ENCODE results near the gene SLX4IP.

The SLX4IP gene

GRCh38 chr20:10468340-10468845, 33.3 kb downstream of the SLX4IP start:
- no peak for ATAC-seq
- DNase-seq (ENCODE audit: low spot score in 2 of 2) = no peak
- Mint-ChIP-seq H3K9me3 (no peaks in the 10 kb centered on the region), H3K4me1 (peaks cover 7% of the 10 kb centered on the region), H3K4me3 (no peak overlapping the region), H3K27ac (no peak overlapping the region), H3K36me3 (no peaks in the 10 kb centered on the region)

DNA sequence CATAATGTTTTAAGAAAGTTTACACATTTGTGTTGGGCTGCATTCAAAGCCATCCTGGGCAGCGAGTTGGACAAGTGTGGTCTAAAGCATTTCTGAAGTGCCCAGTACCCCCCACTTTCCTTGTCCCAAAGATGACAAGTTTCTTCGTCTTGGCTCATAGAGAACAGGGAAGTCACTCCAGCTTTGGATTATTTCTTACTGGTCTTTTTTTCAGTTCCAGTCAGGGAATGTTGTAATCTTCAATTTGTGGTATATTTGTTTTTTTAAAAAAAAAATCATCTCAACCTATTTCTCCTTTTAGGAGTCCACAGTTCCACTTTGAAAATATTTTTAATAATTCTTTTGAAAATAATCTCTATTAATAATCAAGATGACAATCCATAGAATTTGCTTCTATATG, 34.0 kb downstream of the SLX4IP start:
- H3K27ac Mint-ChIP-seq = no peak overlapping the region
- no peak for ATAC-seq
- H3K9me3 Mint-ChIP-seq = no peaks in the 10 kb centered on the region
- no peak overlapping the region for H3K4me3 Mint-ChIP-seq
- no peak for DNase-seq (ENCODE audit: low spot score in 2 of 2)
- peaks cover 7% of the 10 kb centered on the region for H3K4me1 Mint-ChIP-seq
- no peaks in the 10 kb centered on the region for H3K36me3 Mint-ChIP-seq

GRCh38 chr20:10469599-10469998, 34.5 kb downstream of the SLX4IP start:
- no peak for ATAC-seq
- no peak for DNase-seq (ENCODE audit: low spot score in 2 of 2)
- Mint-ChIP-seq H3K4me3 (no peak overlapping the region), H3K4me1 (peaks cover 10% of the 10 kb centered on the region), H3K36me3 (no peaks in the 10 kb centered on the region), H3K9me3 (no peaks in the 10 kb centered on the region), H3K27ac (no peak overlapping the region)

GRCh38 chr20:10470276-10470675, 35.2 kb downstream of the SLX4IP start:
- H3K4me1 Mint-ChIP-seq = peaks cover 16% of the 10 kb centered on the region
- no peaks in the 10 kb centered on the region for H3K9me3 Mint-ChIP-seq
- H3K36me3 Mint-ChIP-seq = no peaks in the 10 kb centered on the region
- no peak overlapping the region for H3K4me3 Mint-ChIP-seq
- ATAC-seq (no peak), DNase-seq (ENCODE audit: low spot score in 2 of 2) (no peak)
- no peak overlapping the region for H3K27ac Mint-ChIP-seq

DNA sequence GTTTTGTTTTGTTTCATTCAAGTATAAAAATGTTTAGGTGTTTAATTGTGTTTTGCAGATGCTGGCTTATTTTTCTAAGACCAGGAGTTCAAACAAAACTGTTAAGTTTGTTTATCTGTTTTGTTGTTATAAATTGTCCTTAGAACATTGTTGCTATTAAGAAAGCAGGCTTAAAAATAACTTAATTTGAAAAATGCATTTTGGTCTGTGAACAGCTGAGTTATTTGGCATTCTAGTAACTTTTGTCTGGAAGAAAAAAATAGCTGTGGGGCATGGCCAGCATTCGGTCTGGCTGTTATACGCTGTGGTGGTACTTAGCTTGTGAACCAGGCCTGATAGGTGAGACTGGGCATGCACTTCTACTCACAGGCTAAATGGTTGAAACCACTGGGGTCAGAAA, 37.8 kb downstream of the SLX4IP start:
- Mint-ChIP-seq H3K9me3 (no peaks in the 10 kb centered on the region), H3K27ac (no peak overlapping the region), H3K4me3 (no peak overlapping the region), H3K4me1 (peaks cover 22% of the 10 kb centered on the region), H3K36me3 (no peaks in the 10 kb centered on the region)
- DNase-seq (ENCODE audit: low spot score in 2 of 2) (no peak), ATAC-seq (no peak)

DNA sequence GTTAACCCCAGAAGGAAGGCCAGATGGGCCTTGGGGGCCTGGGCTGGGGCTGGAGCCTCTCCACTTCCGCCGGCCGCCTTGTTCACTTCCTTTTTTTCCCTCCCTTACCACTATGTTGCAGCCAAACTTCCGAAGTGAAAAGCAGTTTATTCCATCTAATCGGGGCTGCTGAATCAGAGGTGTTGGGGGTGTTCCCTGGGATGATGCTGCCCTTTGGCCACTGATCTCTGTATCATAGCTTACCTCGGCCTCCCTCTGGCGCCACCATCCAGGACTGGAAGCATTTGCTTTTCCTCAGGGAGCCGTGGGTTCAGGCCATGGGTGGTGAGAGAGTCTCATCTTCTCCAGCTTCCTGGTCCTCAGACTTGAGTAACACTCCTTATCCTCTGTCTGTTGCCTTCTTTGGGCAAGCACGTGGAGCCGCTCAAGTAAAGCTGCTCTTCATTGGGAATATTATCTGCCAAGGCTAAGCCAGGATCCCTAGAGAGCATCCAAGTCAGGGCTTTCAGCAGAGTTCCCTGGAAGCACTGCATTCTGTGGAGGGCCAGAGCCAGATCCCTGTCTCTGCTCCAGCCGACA, 39.6 kb downstream of the SLX4IP start:
- Mint-ChIP-seq H3K27ac (no peak overlapping the region), H3K4me3 (no peak overlapping the region)

GRCh38 chr20:10475225-10475624, 40.1 kb downstream of the SLX4IP start:
- no peaks in the 10 kb centered on the region for H3K36me3 Mint-ChIP-seq
- no peak overlapping the region for H3K27ac Mint-ChIP-seq
- no peak overlapping the region for H3K4me3 Mint-ChIP-seq
- ATAC-seq (no peak), DNase-seq (ENCODE audit: low spot score in 2 of 2) (no peak)
- H3K9me3 Mint-ChIP-seq = no peaks in the 10 kb centered on the region
- H3K4me1 Mint-ChIP-seq = peaks cover 15% of the 10 kb centered on the region

More for the DNA sequence above, 39.6 kb downstream of the SLX4IP start:
- no peaks in the 10 kb centered on the region for H3K9me3 Mint-ChIP-seq
- H3K36me3 Mint-ChIP-seq = no peaks in the 10 kb centered on the region
- no peak for ATAC-seq
- peaks cover 15% of the 10 kb centered on the region for H3K4me1 Mint-ChIP-seq
- DNase-seq (ENCODE audit: low spot score in 2 of 2) = no peak

- ATAC-seq (no peak), DNase-seq (ENCODE audit: low spot score in 2 of 2) (no peak)
- Mint-ChIP-seq H3K4me1 (peaks cover 15% of the 10 kb centered on the region), H3K36me3 (no peaks in the 10 kb centered on the region), H3K4me3 (no peak overlapping the region), H3K9me3 (no peaks in the 10 kb centered on the region), H3K27ac (no peak overlapping the region)
Observed at GRCh38 chr20:10476319-10476724, 41.2 kb downstream of the SLX4IP start.

- Mint-ChIP-seq H3K36me3 (no peaks in the 10 kb centered on the region), H3K9me3 (no peaks in the 10 kb centered on the region), H3K27ac (no peak overlapping the region), H3K4me1 (peaks cover 15% of the 10 kb centered on the region), H3K4me3 (no peak overlapping the region)
- ATAC-seq (peak; percentile 83), DNase-seq (ENCODE audit: low spot score in 2 of 2) (no peak)
Observed at GRCh38 chr20:10478205-10478604, 43.1 kb downstream of the SLX4IP start.

DNA sequence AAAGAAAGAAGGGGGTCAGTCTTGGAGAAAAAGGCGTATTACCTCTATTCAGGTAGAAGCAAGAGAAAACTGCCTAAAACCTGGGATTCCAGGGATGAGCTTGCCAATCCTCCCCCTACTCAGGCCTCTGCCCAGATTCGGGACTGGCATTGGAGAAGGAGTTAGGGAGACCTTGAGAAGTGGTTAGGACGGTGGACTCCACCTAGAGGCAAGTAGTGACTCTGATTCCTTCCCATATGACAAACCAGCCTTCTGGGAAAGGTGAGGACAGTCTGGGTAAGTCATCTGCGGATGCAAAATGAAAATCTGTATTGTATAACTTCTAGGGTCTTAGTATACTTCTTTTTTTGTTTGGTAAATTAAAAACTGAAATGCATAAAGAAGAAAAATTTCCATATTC, 43.8 kb downstream of the SLX4IP start:
- H3K4me1 Mint-ChIP-seq = peaks cover 15% of the 10 kb centered on the region

GRCh38 chr20:10481676-10482075, 46.6 kb downstream of the SLX4IP start:
- ATAC-seq = no peak
- Mint-ChIP-seq H3K36me3 (no peaks in the 10 kb centered on the region), H3K9me3 (no peaks in the 10 kb centered on the region), H3K4me3 (no peak overlapping the region), H3K4me1 (no peaks in the 10 kb centered on the region), H3K27ac (no peak overlapping the region)
- DNase-seq (ENCODE audit: low spot score in 2 of 2) = no peak

More for the DNA sequence above, 43.8 kb downstream of the SLX4IP start:
- DNase-seq (ENCODE audit: low spot score in 2 of 2) = no peak
- no peaks in the 10 kb centered on the region for H3K9me3 Mint-ChIP-seq
- no peak for ATAC-seq
- no peak overlapping the region for H3K4me3 Mint-ChIP-seq
- H3K27ac Mint-ChIP-seq = no peak overlapping the region
- H3K36me3 Mint-ChIP-seq = no peaks in the 10 kb centered on the region

DNA sequence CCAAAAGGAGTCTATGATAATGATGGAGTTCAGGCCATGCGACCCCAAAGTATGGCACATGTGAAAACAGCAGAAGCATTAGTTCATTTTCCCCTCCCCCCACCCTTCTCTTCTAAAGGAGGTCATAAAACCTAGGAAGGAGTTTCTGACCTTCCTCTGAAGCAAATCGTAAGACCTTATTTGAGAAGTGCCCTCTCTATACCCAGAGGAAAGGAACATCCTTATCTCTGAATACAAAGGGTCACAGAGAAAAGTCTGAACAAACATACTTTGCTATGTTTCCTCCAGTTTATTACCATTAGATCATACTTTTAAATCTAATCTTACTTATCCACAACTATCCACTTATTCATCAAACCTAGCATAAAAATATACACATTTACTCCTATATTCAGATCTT, 48.6 kb downstream of the SLX4IP start:
- ATAC-seq (no peak), DNase-seq (ENCODE audit: low spot score in 2 of 2) (no peak)
- Mint-ChIP-seq H3K4me1 (peaks cover 9% of the 10 kb centered on the region), H3K4me3 (no peak overlapping the region), H3K27ac (no peak overlapping the region), H3K9me3 (no peaks in the 10 kb centered on the region), H3K36me3 (no peaks in the 10 kb centered on the region)

- ATAC-seq (no peak), DNase-seq (ENCODE audit: low spot score in 2 of 2) (no peak)
- H3K27ac Mint-ChIP-seq = no peak overlapping the region
Observed at GRCh38 chr20:10487142-10488136, 52.3 kb downstream of the SLX4IP start.

DNA sequence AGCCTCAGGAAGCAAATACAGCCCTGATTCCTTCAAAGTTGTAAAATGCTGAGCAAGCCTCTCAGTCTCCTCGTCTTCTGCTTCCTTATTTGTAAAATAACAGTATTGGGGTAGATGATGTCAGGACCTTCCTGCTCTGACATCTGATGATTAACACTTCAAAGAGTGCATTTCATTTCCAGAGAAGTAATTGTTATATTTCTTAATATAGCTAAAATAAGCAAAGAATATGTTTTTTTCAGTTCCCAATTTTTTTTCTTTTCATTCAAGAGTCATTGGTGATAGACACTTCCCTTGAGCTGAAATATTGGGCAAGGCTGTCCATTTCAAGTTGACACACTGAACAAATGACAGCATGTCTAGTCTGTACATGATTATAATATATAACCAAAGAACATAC, 53.4 kb downstream of the SLX4IP start:
- peaks cover 23% of the 10 kb centered on the region for H3K4me1 Mint-ChIP-seq
- DNase-seq (ENCODE audit: low spot score in 2 of 2) = no peak
- H3K36me3 Mint-ChIP-seq = no peaks in the 10 kb centered on the region
- H3K27ac Mint-ChIP-seq = no peak overlapping the region
- no peaks in the 10 kb centered on the region for H3K9me3 Mint-ChIP-seq
- no peak overlapping the region for H3K4me3 Mint-ChIP-seq
- no peak for ATAC-seq

More at GRCh38 chr20:10487142-10488136, 52.3 kb downstream of the SLX4IP start:
- Mint-ChIP-seq H3K4me1 (peaks cover 23% of the 10 kb centered on the region), H3K9me3 (no peaks in the 10 kb centered on the region), H3K4me3 (no peak overlapping the region), H3K36me3 (no peaks in the 10 kb centered on the region)

DNA sequence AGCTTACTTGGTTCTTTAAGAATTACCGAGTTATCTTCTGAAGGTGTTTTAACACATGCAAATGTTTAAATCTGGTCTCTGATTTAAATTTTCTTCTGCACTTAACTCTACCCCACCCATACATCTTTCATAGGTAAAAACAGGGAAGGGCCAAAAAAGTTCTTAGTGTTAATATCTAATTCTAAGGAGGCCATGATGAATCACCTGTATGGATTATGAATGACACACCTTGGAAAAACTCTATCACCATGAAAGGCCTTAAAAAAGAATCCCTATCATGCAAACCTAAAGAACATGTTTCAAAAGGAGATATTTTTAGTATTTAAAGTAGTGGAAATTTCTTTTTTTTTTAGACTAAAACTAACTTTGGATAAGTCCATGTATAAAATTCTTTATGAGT, 54.7 kb downstream of the SLX4IP start:
- no peak for DNase-seq (ENCODE audit: low spot score in 2 of 2)
- Mint-ChIP-seq H3K9me3 (no peaks in the 10 kb centered on the region), H3K27ac (no peak overlapping the region), H3K4me3 (no peak overlapping the region), H3K36me3 (no peaks in the 10 kb centered on the region), H3K4me1 (peaks cover 29% of the 10 kb centered on the region)
- ATAC-seq = no peak

- ATAC-seq (no peak), DNase-seq (ENCODE audit: low spot score in 2 of 2) (no peak)
- Mint-ChIP-seq H3K4me1 (peaks cover 32% of the 10 kb centered on the region), H3K27ac (peak overlapping the region; percentile 13), H3K4me3 (no peak overlapping the region), H3K36me3 (no peaks in the 10 kb centered on the region), H3K9me3 (no peaks in the 10 kb centered on the region)
Observed at GRCh38 chr20:10490257-10490656, 55.2 kb downstream of the SLX4IP start.

Measured in stimulated activated effector memory CD8-positive, alpha-beta T cell treated with anti-CD3 and anti-CD28 coated beads, Interleukin-12 subunit alpha, Interleukin-12 subunit beta, amount 100 ng/mL, for 72 hours (primary cell).